Naive thymus-derived CD4-positive, alpha-beta T cell (primary cell): ENCODE results near the gene VPS41. TPM values are rescaled to one million over a fixed set of nuclear protein-coding genes. Genes with fewer than 3 reads are reported as not detected.

Experiments
- ATAC-seq: fragments of 150-1000 bp; cut with Tn5 transposase; 2 replicates; pipeline ENCODE4 v1.10.0; 2021; ENCODE audit warnings: mild to moderate bottlenecking, moderate library complexity
- CTCF ChIA-PET: fragments of 350-600 bp; sonication (Branson Sonifier 250); formaldehyde crosslinking; loops from one replicate; lab custom pipeline; 2021; ENCODE audit warnings: antibody characterized with exemption; lab: Charles Lee
- POLR2A ChIA-PET: fragments of 350-600 bp; sonication (Branson Sonifier 250); formaldehyde crosslinking; loops from one replicate; lab custom pipeline; 2021; ENCODE audit warnings: antibody characterized with exemption, inconsistent platforms; lab: Charles Lee
- DNase-seq, 9 donors: peaks; one replicate each; pipeline versions ENCODE4 v3.0.0 to v3.0.0-alpha.2; 2020 to 2022; ENCODE audit warnings: mixed read lengths in 1 of 9
- H3K27ac ChIP-seq: one replicate; pipeline ENCODE4 v1.7.0; 2013; ENCODE audit warnings: mild to moderate bottlenecking, low read depth, low read length, moderate library complexity
- H3K27me3 ChIP-seq, 2 donors: one replicate each; pipeline ENCODE4 v1.7.0; 2013; ENCODE audit warnings: low read length in 2 of 2, mild to moderate bottlenecking in 2 of 2, moderate library complexity in 2 of 2; ENCODE audit not compliant: control insufficient read depth in 2 of 2, insufficient read depth in 2 of 2
- H3K36me3 ChIP-seq, 3 experiments: 1 replicate in 2 of 3; 2 replicates in 1 of 3; pipeline ENCODE4 v1.7.0; 2013; ENCODE audit warnings: low read length in 3 of 3, mild to moderate bottlenecking in 3 of 3, moderate library complexity in 1 of 3; ENCODE audit not compliant: insufficient read depth in 3 of 3, control insufficient read depth in 2 of 3
- H3K4me1 ChIP-seq, 2 donors: one replicate each; pipeline ENCODE4 v1.7.0; 2013; ENCODE audit warnings: low read length in 2 of 2, mild to moderate bottlenecking in 2 of 2, moderate library complexity in 1 of 2; ENCODE audit not compliant: control insufficient read depth in 2 of 2, insufficient read depth in 2 of 2
- H3K4me3 ChIP-seq: 2 replicates; pipeline ENCODE4 v1.7.0; 2013; ENCODE audit warnings: mild to moderate bottlenecking, low read length
- H3K9me3 ChIP-seq, 3 experiments: 1 replicate in 2 of 3; 2 replicates in 1 of 3; pipeline ENCODE4 v1.7.0; 2013; ENCODE audit warnings: low read length in 3 of 3; ENCODE audit not compliant: control insufficient read depth in 2 of 3
- H3K27ac Mint-ChIP-seq, 9 donors: one replicate each; pipeline ENCODE4 v1.8.0; 2020 to 2022; ENCODE audit warnings: mixed read lengths in 9 of 9, mild to moderate bottlenecking in 8 of 9, moderate library complexity in 5 of 9, inconsistent platforms in 2 of 9
- H3K27me3 Mint-ChIP-seq, 5 donors: one replicate each; pipeline ENCODE4 v1.8.0; 2021 to 2022; ENCODE audit warnings: mixed read lengths in 5 of 5, mild to moderate bottlenecking in 1 of 5
- H3K36me3 Mint-ChIP-seq, 5 donors: one replicate each; pipeline ENCODE4 v1.8.0; 2020 to 2022; ENCODE audit warnings: mixed read lengths in 5 of 5, mild to moderate bottlenecking in 3 of 5, inconsistent platforms in 1 of 5
- H3K4me1 Mint-ChIP-seq, 7 donors: one replicate each; pipeline ENCODE4 v1.8.0; 2020 to 2022; ENCODE audit warnings: mixed read lengths in 7 of 7, mild to moderate bottlenecking in 3 of 7, inconsistent platforms in 1 of 7
- H3K4me3 Mint-ChIP-seq, 10 donors: one replicate each; pipeline ENCODE4 v1.8.0; 2020 to 2022; ENCODE audit warnings: mild to moderate bottlenecking in 10 of 10, mixed read lengths in 10 of 10, moderate library complexity in 6 of 10, inconsistent platforms in 2 of 10
- H3K9me3 Mint-ChIP-seq, 11 donors: one replicate each; pipeline ENCODE4 v1.8.0; 2020 to 2022; ENCODE audit warnings: mixed read lengths in 11 of 11, mild to moderate bottlenecking in 4 of 11, inconsistent platforms in 1 of 11, moderate library complexity in 1 of 11
- intact Hi-C, 2 donors: fragments of 100-400 bp; cut with micrococcal nuclease; formaldehyde crosslinking; loops; one replicate each; pipeline ENCODE4 v1.15.1; 2023
- polyA plus RNA-seq, 2 donors: library from polyadenylated mRNA; unstranded; fragments of 300-500 nt; fragmentation: Illumina TruSeq; gene quantifications; one replicate each; pipeline ENCODE4 v1.2.3, GENCODE V29; 2021
- total RNA-seq, 6 experiments: library from RNA in 5 of 6; stranded (reverse) in 5 of 6; gene quantifications; 1 replicate in 5 of 6; 2 replicates in 1 of 6; pipeline ENCODE4 v1.2.3 and lab custom pipeline; 2021 to 2026

The VPS41 gene
- total and polyA plus RNA-seq, 7 experiments from 2014 or later: 33.1 to 65.0 (median 59.8) TPM

GRCh38 chr7:38820571-38820970 lies 88.4 kb downstream of the VPS41 start:
- no peak overlapping the region for H3K4me3 Mint-ChIP-seq
- intact Hi-C loops: no loop called here
- POLR2A ChIA-PET: no interaction called here
- peaks cover 3 to 35% (median 33%) of the 10 kb centered on the region in 5 donors for H3K36me3 Mint-ChIP-seq
- peaks cover 0 to 12% (median 3%) of the 10 kb centered on the region in 3 experiments for H3K36me3 ChIP-seq
- peaks cover 0 to 14% (median 5%) of the 10 kb centered on the region in 11 donors for H3K9me3 Mint-ChIP-seq
- peaks cover 0 to 4% (median 0%) of the 10 kb centered on the region in 7 donors for H3K4me1 Mint-ChIP-seq
- no peaks in the 10 kb centered on the region for H3K27me3 Mint-ChIP-seq
- H3K4me3 ChIP-seq: no peak overlapping the region
- no peak for DNase-seq
- no peak overlapping the region for H3K27ac ChIP-seq
- CTCF ChIA-PET: no interaction called here
- no peak for ATAC-seq
- H3K4me1 ChIP-seq: no peaks in the 10 kb centered on the region
- no peaks in the 10 kb centered on the region for H3K27me3 ChIP-seq
- no peak overlapping the region for H3K27ac Mint-ChIP-seq
- H3K9me3 ChIP-seq: no peaks in the 10 kb centered on the region

GRCh38 chr7:38819463-38819862 lies 89.5 kb downstream of the VPS41 start:
- POLR2A ChIA-PET: interaction anchor here (0.6 kb wide), 1 partner anchor 681 kb away, joined by 3 read pairs; no protein-coding TSS in a partner anchor
- no peak overlapping the region for H3K27ac Mint-ChIP-seq
- CTCF ChIA-PET: no interaction called here
- Histone ChIP-seq H3K27me3 (no peaks in the 10 kb centered on the region), H3K27ac (no peak overlapping the region), H3K4me3 (no peak overlapping the region), H3K4me1 (no peaks in the 10 kb centered on the region), H3K36me3 (peaks cover 0 to 12% (median 3%) of the 10 kb centered on the region in 3 experiments), H3K9me3 (no peaks in the 10 kb centered on the region)
- DNase-seq (no peak), ATAC-seq (no peak)
- H3K27me3 Mint-ChIP-seq: no peaks in the 10 kb centered on the region
- peaks cover 0 to 3% (median 0%) of the 10 kb centered on the region in 7 donors for H3K4me1 Mint-ChIP-seq
- peaks cover 3 to 31% (median 26%) of the 10 kb centered on the region in 5 donors for H3K36me3 Mint-ChIP-seq
- H3K9me3 Mint-ChIP-seq: peaks cover 0 to 10% (median 0%) of the 10 kb centered on the region in 11 donors
- no peak overlapping the region for H3K4me3 Mint-ChIP-seq
- intact Hi-C loops: no loop called here

DNA sequence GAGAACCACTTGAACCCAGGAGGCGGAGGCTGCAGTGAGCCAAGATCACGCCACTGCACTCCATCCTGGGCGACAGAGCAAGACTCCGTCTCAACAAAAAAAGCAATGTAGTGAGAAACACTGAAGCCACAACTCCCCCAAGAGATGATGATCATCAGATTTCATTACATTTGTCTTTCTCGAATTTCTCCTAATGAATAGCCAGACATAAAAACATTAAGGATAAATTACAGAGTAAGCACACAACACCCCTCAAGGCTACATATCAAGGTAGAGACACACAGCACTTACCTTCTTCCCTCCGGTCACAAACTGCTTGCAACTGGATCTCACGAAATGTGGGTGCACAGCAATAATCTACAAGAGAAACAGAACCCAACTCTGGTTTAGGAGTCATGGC lies 91.5 kb downstream of the VPS41 start:
- POLR2A ChIA-PET: no interaction called here
- H3K27ac Mint-ChIP-seq: no peak overlapping the region

DNA sequence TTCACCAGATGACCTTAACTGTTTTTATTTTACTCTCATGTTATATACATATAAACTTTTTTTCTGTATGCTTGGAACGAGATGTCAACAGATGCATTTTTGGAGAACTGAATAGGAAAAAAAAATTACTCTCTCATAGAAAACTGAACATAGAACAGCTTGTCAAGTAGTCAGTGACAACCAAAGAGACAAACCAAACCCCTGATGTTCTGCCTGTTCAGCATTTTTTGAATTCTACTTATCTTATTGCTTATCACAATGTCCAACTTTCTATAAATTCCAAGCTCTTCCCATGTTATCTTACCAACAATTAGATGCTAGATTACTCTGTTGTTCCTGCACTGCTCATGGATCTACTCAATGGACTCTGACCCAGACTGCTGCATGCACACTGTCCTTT lies 95.2 kb downstream of the VPS41 start:
- POLR2A ChIA-PET: no interaction called here
- no peak overlapping the region for H3K4me3 Mint-ChIP-seq
- Histone ChIP-seq H3K27me3 (no peaks in the 10 kb centered on the region), H3K36me3 (peaks cover 0 to 8% (median under 1%) of the 10 kb centered on the region in 3 experiments), H3K9me3 (no peaks in the 10 kb centered on the region), H3K4me1 (no peaks in the 10 kb centered on the region), H3K4me3 (no peak overlapping the region), H3K27ac (no peak overlapping the region)
- no peak overlapping the region for H3K27ac Mint-ChIP-seq
- DNase-seq (no peak), ATAC-seq (no peak)
- CTCF ChIA-PET: interaction anchor here (0.6 kb wide), 1 partner anchor 640 kb away, joined by 3 read pairs; no protein-coding TSS in a partner anchor
- no peaks in the 10 kb centered on the region for H3K9me3 Mint-ChIP-seq
- peaks cover 0 to 4% (median 0%) of the 10 kb centered on the region in 7 donors for H3K4me1 Mint-ChIP-seq
- no peaks in the 10 kb centered on the region for H3K27me3 Mint-ChIP-seq
- intact Hi-C loops: no loop called here
- peaks cover 2 to 26% (median 12%) of the 10 kb centered on the region in 5 donors for H3K36me3 Mint-ChIP-seq

More for the DNA sequence above, 91.5 kb downstream of the VPS41 start:
- Histone ChIP-seq H3K36me3 (peaks cover 0 to 12% (median 3%) of the 10 kb centered on the region in 3 experiments), H3K27ac (no peak overlapping the region), H3K4me1 (no peaks in the 10 kb centered on the region), H3K4me3 (no peak overlapping the region), H3K9me3 (no peaks in the 10 kb centered on the region), H3K27me3 (no peaks in the 10 kb centered on the region)
- intact Hi-C loops: no loop called here
- CTCF ChIA-PET: interaction anchor here (0.6 kb wide), 1 partner anchor 1827 kb away, joined by 5 read pairs; no protein-coding TSS in a partner anchor
- no peak overlapping the region for H3K4me3 Mint-ChIP-seq
- ATAC-seq: no peak
- H3K27me3 Mint-ChIP-seq: no peaks in the 10 kb centered on the region
- H3K4me1 Mint-ChIP-seq: peaks cover 0 to 4% (median 0%) of the 10 kb centered on the region in 7 donors
- H3K36me3 Mint-ChIP-seq: peaks cover 2 to 26% (median 12%) of the 10 kb centered on the region in 5 donors
- no peak for DNase-seq
- H3K9me3 Mint-ChIP-seq: no peaks in the 10 kb centered on the region

GRCh38 chr7:38806912-38807311 lies 102.1 kb downstream of the VPS41 start:
- Histone ChIP-seq H3K27me3 (no peaks in the 10 kb centered on the region), H3K9me3 (no peaks in the 10 kb centered on the region), H3K27ac (no peak overlapping the region), H3K36me3 (no peaks in the 10 kb centered on the region), H3K4me1 (no peaks in the 10 kb centered on the region), H3K4me3 (no peak overlapping the region)
- ChIA-PET CTCF (no interaction called here), POLR2A (no interaction called here)
- Mint-ChIP-seq H3K9me3 (no peaks in the 10 kb centered on the region), H3K27ac (no peak overlapping the region), H3K36me3 (peaks cover 0 to 8% (median 0%) of the 10 kb centered on the region in 5 donors), H3K4me3 (no peak overlapping the region), H3K27me3 (no peaks in the 10 kb centered on the region), H3K4me1 (no peaks in the 10 kb centered on the region)
- ATAC-seq (no peak), DNase-seq (no peak)
- intact Hi-C loops: no loop called here

DNA sequence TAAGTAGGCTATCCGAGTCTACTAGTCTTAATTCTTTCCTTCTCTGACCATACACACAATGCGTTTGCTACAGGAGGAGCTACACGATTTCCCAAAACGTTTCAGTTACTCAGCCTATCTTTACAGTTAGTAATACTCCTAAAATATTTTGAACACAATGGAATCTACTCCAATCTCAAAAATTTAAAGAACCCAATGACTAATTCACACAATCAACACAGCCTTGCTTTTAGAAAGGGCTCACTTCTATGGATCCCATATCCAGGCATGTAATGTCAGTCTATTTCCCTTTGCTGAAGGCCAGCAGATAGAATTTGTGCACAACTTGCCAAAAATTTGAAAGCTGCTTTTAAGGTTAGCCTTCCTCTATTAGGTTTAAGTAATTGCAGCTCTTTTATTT lies 107.2 kb downstream of the VPS41 start:
- H3K36me3 Mint-ChIP-seq: peaks cover 0 to 5% (median 0%) of the 10 kb centered on the region in 5 donors
- POLR2A ChIA-PET: no interaction called here
- no peak for DNase-seq

More for the DNA sequence above, 107.2 kb downstream of the VPS41 start:
- Histone ChIP-seq H3K4me1 (no peaks in the 10 kb centered on the region), H3K36me3 (no peaks in the 10 kb centered on the region), H3K27ac (no peak overlapping the region), H3K9me3 (no peaks in the 10 kb centered on the region), H3K4me3 (no peak overlapping the region), H3K27me3 (no peaks in the 10 kb centered on the region)
- CTCF ChIA-PET: no interaction called here
- H3K27me3 Mint-ChIP-seq: no peaks in the 10 kb centered on the region
- H3K4me1 Mint-ChIP-seq: peaks cover 0 to 2% (median 0%) of the 10 kb centered on the region in 7 donors
- no peaks in the 10 kb centered on the region for H3K9me3 Mint-ChIP-seq
- no peak overlapping the region for H3K27ac Mint-ChIP-seq
- no peak overlapping the region for H3K4me3 Mint-ChIP-seq
- ATAC-seq: no peak
- intact Hi-C loops: no loop called here
